HG02623 (cell line): ENCODE data around the gene LCP2.
"Not testable (repeated sequence)": the region's sequence is repeated elsewhere in the genome, so short reads cannot be mapped to it uniquely, and the experiment has no call there.

Experiments
- ATAC-seq: cut with Tn5 transposase; IDR thresholded peaks from one replicate; pipeline ENCODE4 v1.9.1; 2021; ENCODE audit warnings: moderate library complexity; ENCODE audit not compliant: unreplicated experiment

LCP2 gene

GRCh38 chr5:170250810-170251317, 46.7 kb downstream of the LCP2 start:
- no peak for ATAC-seq

- no peak for ATAC-seq
Observed at GRCh38 chr5:170249355-170249754, 48.2 kb downstream of the LCP2 start.

- not testable (repeated sequence) for ATAC-seq
Observed at GRCh38 chr5:170248931-170249227, 48.7 kb downstream of the LCP2 start.

GRCh38 chr5:170248172-170248930, 49.2 kb downstream of the LCP2 start:
- ATAC-seq: no peak

- ATAC-seq: no peak
Observed at GRCh38 chr5:170247363-170247762, 50.2 kb downstream of the LCP2 start.

- ATAC-seq: no peak
Observed at GRCh38 chr5:170246126-170246870, 51.3 kb downstream of the LCP2 start.

GRCh38 chr5:170245436-170245835, 52.1 kb downstream of the LCP2 start:
- not testable (repeated sequence) for ATAC-seq

GRCh38 chr5:170238456-170239196, 59.0 kb downstream of the LCP2 start:
- ATAC-seq: no peak

GRCh38 chr5:170235876-170236864, 61.4 kb downstream of the LCP2 start:
- peak; percentile 83 for ATAC-seq

GRCh38 chr5:170233358-170233892, 64.2 kb downstream of the LCP2 start:
- no peak for ATAC-seq

- ATAC-seq: no peak
Observed at GRCh38 chr5:170232786-170233185, 64.8 kb downstream of the LCP2 start, which contains the start of gene C5orf58. TSS of gene C5orf58 (plus strand) at chr5:170232985. CDS start at chr5:170234977, 1,992 bp downstream.

GRCh38 chr5:170228762-170229435, 68.7 kb downstream of the LCP2 start:
- ATAC-seq: no peak

GRCh38 chr5:170226661-170227060, 70.9 kb downstream of the LCP2 start:
- ATAC-seq: no peak

- no peak for ATAC-seq
Observed at GRCh38 chr5:170226129-170226615, 71.4 kb downstream of the LCP2 start.

- no peak for ATAC-seq
Observed at GRCh38 chr5:170225326-170226128, 72.0 kb downstream of the LCP2 start.

- no peak for ATAC-seq
Observed at GRCh38 chr5:170223906-170224305, 73.7 kb downstream of the LCP2 start.

- ATAC-seq: no peak
Observed at GRCh38 chr5:170223360-170223759, 74.2 kb downstream of the LCP2 start.

- ATAC-seq: no peak
Observed at GRCh38 chr5:170221327-170221741, 76.2 kb downstream of the LCP2 start.
